Measurements from ENCODE around the gene GOLGA6D. TPM values are rescaled to one million over a fixed set of nuclear protein-coding genes. Genes with fewer than 3 reads are reported as not detected.
"Not testable (repeated sequence)": the region's sequence is repeated elsewhere in the genome, so short reads cannot be mapped to it uniquely, and the experiment has no call there.

Gene GOLGA6D
- total RNA-seq, 2 experiments from 2014 or later: not detected

- CTCF ChIA-PET (ENCODE audit: unreplicated experiment): no interaction called here
- POLR2A ChIA-PET: no interaction called here
- no peak overlapping the region for H2AFZ ChIP-seq (ENCODE audit: low read length)
Observed at GRCh38 chr15:75302318-75302717, 19.7 kb downstream of the GOLGA6D start.

DNA sequence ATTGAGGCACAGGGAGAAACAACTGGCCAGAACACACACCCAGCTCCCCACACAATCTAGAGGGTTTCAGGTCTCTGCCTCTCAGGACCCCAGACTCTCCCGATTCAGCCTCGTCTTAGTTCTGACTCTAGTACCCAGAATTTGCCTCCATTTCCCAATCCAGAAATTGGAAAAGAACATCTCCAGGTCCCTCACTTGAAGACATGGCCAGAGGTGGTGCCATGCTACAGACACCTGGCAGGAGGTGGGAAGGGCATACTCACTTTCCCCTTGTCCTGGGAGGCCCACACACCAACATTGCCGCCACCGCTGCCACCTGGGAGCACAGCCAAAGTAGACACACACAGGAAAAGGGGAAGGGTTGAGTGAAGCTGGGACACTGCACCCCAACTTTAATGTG is 20.1 kb downstream of the GOLGA6D start:
- not testable (repeated sequence) for H2AFZ ChIP-seq (ENCODE audit: low read length); H3K27ac ChIP-seq (ENCODE audit: low read depth, low read length, poor library complexity, severe bottlenecking)
- intact Hi-C loops (cut with micrococcal nuclease; ENCODE audit: unreplicated experiment): loop anchor here (10.0 kb wide), 2 partner anchors 58 to 278 kb away; partner anchors contain the start of gene PPCDC

More at GRCh38 chr15:75302318-75302717, 19.7 kb downstream of the GOLGA6D start:
- intact Hi-C loops (cut with micrococcal nuclease; ENCODE audit: unreplicated experiment): loop anchor here (10.0 kb wide), 2 partner anchors 58 to 278 kb away; partner anchors contain the start of gene PPCDC
- Histone ChIP-seq H3K9me3 (ENCODE audit: low read length) (no peaks in the 10 kb centered on the region), H3K4me2 (ENCODE audit: low read length) (no peak overlapping the region), H3K4me3 (ENCODE audit: low read depth, low read length, poor library complexity, severe bottlenecking) (no peak overlapping the region), H3K9me2 (ENCODE audit: insufficient read depth, low read length) (no peaks in the 10 kb centered on the region), H4K20me1 (ENCODE audit: insufficient read depth, low read length) (no peaks in the 10 kb centered on the region), H3K27ac (ENCODE audit: low read depth, low read length, poor library complexity, severe bottlenecking) (no peak overlapping the region), H3K36me3 (ENCODE audit: insufficient read depth, low read length) (no peaks in the 10 kb centered on the region), H3K4me1 (ENCODE audit: insufficient read depth, low read length, poor library complexity, severe bottlenecking) (no peaks in the 10 kb centered on the region), H3K79me2 (ENCODE audit: insufficient read depth, low read depth, low read length) (no peaks in the 10 kb centered on the region)
- DNase-seq (ENCODE audit: low spot score): no peak
- TF ChIP-seq CTCF (conservative IDR thresholded peaks at IDR 0.05; ENCODE audit: low read length): no peak
- no peak for TF ChIP-seq EZH2phosphoT487 (IDR thresholded peaks at IDR 0.05; ENCODE audit: borderline replicate concordance, low read depth, low read length)
- BruUV-seq (replicated peaks): no TSS peak

DNA sequence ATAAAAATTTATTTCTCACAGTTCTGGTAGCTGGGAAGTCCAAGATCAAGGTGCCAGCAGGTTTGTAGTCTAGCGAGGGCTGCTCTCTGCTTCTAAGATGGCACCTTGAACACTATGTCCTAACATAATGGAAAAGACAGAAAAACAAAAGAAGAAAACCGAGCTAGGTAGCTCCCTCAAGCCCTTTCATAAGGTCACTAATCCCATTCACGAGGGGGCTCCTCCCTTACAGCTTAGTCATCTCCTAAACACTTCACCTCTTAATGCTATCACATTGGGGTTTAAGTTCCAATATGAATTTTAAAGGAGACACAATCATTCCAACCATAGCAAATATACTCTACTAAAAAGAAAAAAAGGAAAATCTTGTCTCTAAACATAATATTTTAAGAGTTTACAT is 23.6 kb downstream of the GOLGA6D start:
- Histone ChIP-seq H3K36me3 (ENCODE audit: insufficient read depth, low read length) (no peaks in the 10 kb centered on the region), H3K4me2 (ENCODE audit: low read length) (no peak overlapping the region), H3K9me2 (ENCODE audit: insufficient read depth, low read length) (no peaks in the 10 kb centered on the region), H2AFZ (ENCODE audit: low read length) (no peak overlapping the region), H3K27ac (ENCODE audit: low read depth, low read length, poor library complexity, severe bottlenecking) (no peak overlapping the region), H3K79me2 (ENCODE audit: insufficient read depth, low read depth, low read length) (no peaks in the 10 kb centered on the region), H4K20me1 (ENCODE audit: insufficient read depth, low read length) (no peaks in the 10 kb centered on the region), H3K9me3 (ENCODE audit: low read length) (no peaks in the 10 kb centered on the region), H3K4me3 (ENCODE audit: low read depth, low read length, poor library complexity, severe bottlenecking) (no peak overlapping the region), H3K4me1 (ENCODE audit: insufficient read depth, low read length, poor library complexity, severe bottlenecking) (no peaks in the 10 kb centered on the region)
- BruUV-seq (replicated peaks): no TSS peak
- ChIA-PET CTCF (ENCODE audit: unreplicated experiment) (no interaction called here), POLR2A (no interaction called here)
- intact Hi-C loops (cut with micrococcal nuclease; ENCODE audit: unreplicated experiment): loop anchor here (10.0 kb wide), 2 partner anchors 61 to 281 kb away; partner anchors contain the start of gene PPCDC
- DNase-seq (ENCODE audit: low spot score): no peak
- no peak for TF ChIP-seq EZH2phosphoT487 (IDR thresholded peaks at IDR 0.05; ENCODE audit: borderline replicate concordance, low read depth, low read length)
- TF ChIP-seq CTCF (conservative IDR thresholded peaks at IDR 0.05; ENCODE audit: low read length): no peak

More for the DNA sequence above, 20.1 kb downstream of the GOLGA6D start:
- DNase-seq (ENCODE audit: low spot score); CTCF ChIA-PET (ENCODE audit: unreplicated experiment); H3K4me1 ChIP-seq (ENCODE audit: insufficient read depth, low read length, poor library complexity, severe bottlenecking); H3K4me2 ChIP-seq (ENCODE audit: low read length); H3K9me2 ChIP-seq (ENCODE audit: insufficient read depth, low read length); H4K20me1 ChIP-seq (ENCODE audit: insufficient read depth, low read length); BruUV-seq (replicated peaks); H3K9me3 ChIP-seq (ENCODE audit: low read length); H3K4me3 ChIP-seq (ENCODE audit: low read depth, low read length, poor library complexity, severe bottlenecking); POLR2A ChIA-PET; H3K79me2 ChIP-seq (ENCODE audit: insufficient read depth, low read depth, low read length); H3K36me3 ChIP-seq (ENCODE audit: insufficient read depth, low read length): not testable (repeated sequence)

All from OCI-LY7 (cell line).